GM19324 (cell line): ENCODE measurements around the gene AEBP2.
"Not testable (repeated sequence)": the region's sequence is repeated elsewhere in the genome, so short reads cannot be mapped to it uniquely, and the experiment has no call there.

Experiments used
- ATAC-seq: cut with Tn5 transposase; IDR thresholded peaks from one replicate; pipeline ENCODE4 v1.9.1; 2021; ENCODE audit warnings: mild to moderate bottlenecking, moderate library complexity; ENCODE audit not compliant: unreplicated experiment, low FRiP score

Gene AEBP2

GRCh38 chr12:19439059-19440018 lies at the start of gene AEBP2:
TSS of gene AEBP2 (plus strand) at chr12:19439492. CDS start at chr12:19439700, 208 bp downstream.
- ATAC-seq, result peak; percentile 96

- ATAC-seq, result no peak
Observed at GRCh38 chr12:19390051-19390598, 49.2 kb upstream of the AEBP2 start.

GRCh38 chr12:19392644-19393043 lies 46.6 kb upstream of the AEBP2 start:
- not testable (repeated sequence) for ATAC-seq

- ATAC-seq, result no peak
Observed at GRCh38 chr12:19394385-19394784, 44.9 kb upstream of the AEBP2 start.

- ATAC-seq, result no peak
Observed at GRCh38 chr12:19397534-19397933, 41.8 kb upstream of the AEBP2 start.

- ATAC-seq, result no peak
Observed at GRCh38 chr12:19398376-19399363, 40.6 kb upstream of the AEBP2 start.

- ATAC-seq, result not testable (repeated sequence)
Observed at GRCh38 chr12:19400649-19401285, 38.5 kb upstream of the AEBP2 start.

GRCh38 chr12:19402211-19402610 lies 37.1 kb upstream of the AEBP2 start:
- no peak for ATAC-seq

GRCh38 chr12:19402743-19403431 lies 36.4 kb upstream of the AEBP2 start:
- ATAC-seq, result no peak

GRCh38 chr12:19404242-19404880 lies 34.9 kb upstream of the AEBP2 start:
- no peak for ATAC-seq

GRCh38 chr12:19409376-19409775 lies 29.9 kb upstream of the AEBP2 start:
- ATAC-seq, result no peak

- ATAC-seq, result no peak
Observed at GRCh38 chr12:19410211-19410610, 29.1 kb upstream of the AEBP2 start.

GRCh38 chr12:19410629-19411185 lies 28.6 kb upstream of the AEBP2 start:
- ATAC-seq, result no peak

- no peak for ATAC-seq
Observed at GRCh38 chr12:19411234-19412204, 27.8 kb upstream of the AEBP2 start.

- no peak for ATAC-seq
Observed at GRCh38 chr12:19412844-19413243, 26.4 kb upstream of the AEBP2 start.

GRCh38 chr12:19413582-19413981 lies 25.7 kb upstream of the AEBP2 start:
- not testable (repeated sequence) for ATAC-seq

GRCh38 chr12:19415563-19415962 lies 23.7 kb upstream of the AEBP2 start:
- ATAC-seq, result no peak

- no peak for ATAC-seq
Observed at GRCh38 chr12:19419086-19419485, 20.2 kb upstream of the AEBP2 start.
